Liver (tissue), 9 donors: Measurements from ENCODE around the gene ABTB2. TPM values are rescaled to one million over a fixed set of nuclear protein-coding genes. Genes with fewer than 3 reads are reported as not detected.

Experiments
- DNase-seq: peaks from one replicate; pipeline ENCODE4 v3.0.0-alpha.2; 2017; ENCODE audit warnings: low spot score
- H3K27ac ChIP-seq, 2 donors: one replicate each; pipeline ENCODE4 v1.7.0; 2013; ENCODE audit warnings: inconsistent platforms in 2 of 2, low read length in 2 of 2, control low read depth in 1 of 2, low read depth in 1 of 2, mild to moderate bottlenecking in 1 of 2
- H3K27me3 ChIP-seq, 4 donors: one replicate each; pipeline versions ENCODE4 v1.6.1 to v1.7.0; 2013; ENCODE audit warnings: low read length in 3 of 4, inconsistent platforms in 1 of 4, mild to moderate bottlenecking in 1 of 4, moderate library complexity in 1 of 4; ENCODE audit not compliant: control insufficient read depth in 4 of 4, insufficient read depth in 4 of 4
- H3K36me3 ChIP-seq, 4 donors: one replicate each; pipeline versions ENCODE4 v1.6.1 to v1.7.0; 2013; ENCODE audit warnings: low read length in 3 of 4, mild to moderate bottlenecking in 3 of 4, low read depth in 1 of 4, moderate library complexity in 1 of 4; ENCODE audit not compliant: control insufficient read depth in 4 of 4, insufficient read depth in 3 of 4
- H3K4me1 ChIP-seq, 4 donors: one replicate each; pipeline versions ENCODE4 v1.6.1 to v1.7.0; 2013; ENCODE audit warnings: low read length in 3 of 4, mild to moderate bottlenecking in 3 of 4, moderate library complexity in 1 of 4; ENCODE audit not compliant: control insufficient read depth in 4 of 4, insufficient read depth in 4 of 4
- H3K4me3 ChIP-seq, 3 donors: one replicate each; pipeline versions ENCODE4 v1.6.1 to v1.7.0; 2013; ENCODE audit warnings: low read length in 3 of 3, control low read depth in 1 of 3, low read depth in 1 of 3, mild to moderate bottlenecking in 1 of 3
- H3K9ac ChIP-seq, 2 donors: one replicate each; pipeline ENCODE4 v1.7.0; 2013; ENCODE audit warnings: low read length in 2 of 2, mild to moderate bottlenecking in 2 of 2, moderate library complexity in 2 of 2, control low read depth in 1 of 2, low read depth in 1 of 2
- H3K9me3 ChIP-seq, 4 donors: one replicate each; pipeline versions ENCODE4 v1.6.1 to v1.7.0; 2013; ENCODE audit warnings: low read length in 3 of 4; ENCODE audit not compliant: control insufficient read depth in 4 of 4
- ATF3 ChIP-seq: IDR thresholded peaks from 2 replicates; pipeline ENCODE4 v1.6.1; 2016; ENCODE audit warnings: antibody characterized with exemption
- CTCF ChIP-seq: fragments of 150-350 bp; IDR thresholded peaks from 2 replicates; pipeline ENCODE4 v1.5.1; 2017; ENCODE audit warnings: improper control_type of control experiment, low read depth, low read length; ENCODE audit not compliant: missing input control
- EGR1 ChIP-seq, 2 donors: IDR thresholded peaks; 2 replicates each; pipeline ENCODE4 v1.6.1; 2016 to 2018; ENCODE audit warnings: antibody characterized with exemption in 2 of 2, low read depth in 2 of 2
- FOXA1 ChIP-seq: IDR thresholded peaks from 2 replicates; pipeline ENCODE4 v1.6.1; 2016; ENCODE audit warnings: antibody characterized with exemption
- GABPA ChIP-seq, 2 donors: IDR thresholded peaks in 1 of 2; conservative IDR thresholded peaks in 1 of 2; 2 replicates each; pipeline ENCODE4 v1.6.1; 2016; ENCODE audit warnings: antibody characterized with exemption in 2 of 2, mild to moderate bottlenecking in 1 of 2, moderate library complexity in 1 of 2
- HNF4A ChIP-seq, 2 donors: conservative IDR thresholded peaks; 2 replicates each; pipeline ENCODE4 v1.6.1; 2016; ENCODE audit warnings: antibody characterized with exemption in 2 of 2, mild to moderate bottlenecking in 2 of 2
- HNF4G ChIP-seq: IDR thresholded peaks from 2 replicates; pipeline ENCODE4 v1.6.1; 2016; ENCODE audit warnings: antibody characterized with exemption
- JUND ChIP-seq, 2 donors: IDR thresholded peaks; 2 replicates each; pipeline ENCODE4 v1.6.1; 2016; ENCODE audit warnings: antibody characterized with exemption in 2 of 2
- MAX ChIP-seq: IDR thresholded peaks from 2 replicates; pipeline ENCODE4 v1.6.1; 2016; ENCODE audit warnings: antibody characterized with exemption
- NR2F2 ChIP-seq: IDR thresholded peaks from 2 replicates; pipeline ENCODE4 v1.6.1; 2016; ENCODE audit warnings: antibody characterized with exemption
- RAD21 ChIP-seq, 2 donors: IDR thresholded peaks; 2 replicates each; pipeline ENCODE4 v1.6.1; 2016; ENCODE audit warnings: antibody characterized with exemption in 2 of 2, mild to moderate bottlenecking in 2 of 2
- RXRA ChIP-seq, 2 donors: IDR thresholded peaks; 2 replicates each; pipeline ENCODE4 v1.6.1; 2017 to 2018; ENCODE audit warnings: antibody characterized with exemption in 2 of 2, mild to moderate bottlenecking in 1 of 2
- SP1 ChIP-seq: IDR thresholded peaks from 2 replicates; pipeline ENCODE4 v1.6.1; 2018; ENCODE audit warnings: antibody characterized with exemption, mild to moderate bottlenecking
- TAF1 ChIP-seq: conservative IDR thresholded peaks from 2 replicates; pipeline ENCODE4 v1.6.1; 2016; ENCODE audit warnings: antibody characterized with exemption, mild to moderate bottlenecking
- YY1 ChIP-seq: IDR thresholded peaks from 2 replicates; pipeline ENCODE4 v1.6.1; 2016; ENCODE audit warnings: antibody characterized with exemption, mild to moderate bottlenecking
- ZBTB33 ChIP-seq: IDR thresholded peaks from 2 replicates; pipeline ENCODE4 v1.6.1; 2016; ENCODE audit warnings: antibody characterized with exemption
- WGBS: extraction: QIAGEN DNeasy Blood & Tissue Kit; methylation state at CpG from one replicate; pipeline ENCODE4 v1.1.7; 2013; 5-methylcytosine and 5-hydroxymethylcytosine counted together
- polyA plus RNA-seq, 2 donors: library from polyadenylated mRNA; stranded (reverse) in 1 of 2; unstranded in 1 of 2; fragments of 200-250 nt in 1 of 2; fragments of >200 nt in 1 of 2; fragmentation: Nextera tagmentation in 1 of 2; extraction: Ambion mirVana in 1 of 2; gene quantifications; one replicate each; pipeline versions ENCODE4 v1.2.1 to v1.2.3, GENCODE V29; 2013 to 2015
- total RNA-seq, 2 donors: library from RNA; depleted of rRNA; stranded (reverse); fragments of >200 nt; gene quantifications; one replicate each; pipeline ENCODE4 v1.2.3, GENCODE V29; 2014
- donor health status: healthy.
- donor health status: healthy.
- donor health status: healthy.
- donor health status: healthy.
- donor health status: healthy.

The ABTB2 gene
- total and polyA plus RNA-seq, 4 donors, result 2.4 to 8.9 (median 6.1) TPM

- Histone ChIP-seq H3K36me3 (no peaks in the 10 kb centered on the region), H3K9ac (no peak overlapping the region), H3K27ac (no peak overlapping the region), H3K4me1 (peaks cover 3 to 17% (median 8%) of the 10 kb centered on the region in 4 donors), H3K4me3 (no peak overlapping the region), H3K9me3 (no peaks in the 10 kb centered on the region), H3K27me3 (no peaks in the 10 kb centered on the region)
- TF ChIP-seq EGR1 (IDR thresholded peaks at IDR 0.05; ENCODE audit: low read depth in 2 of 2) (no peak), JUND (IDR thresholded peaks at IDR 0.05) (no peak), RXRA (IDR thresholded peaks at IDR 0.05) (no peak), CTCF (no peak), ATF3 (no peak), MAX (no peak), TAF1 (no peak), HNF4G (no peak), YY1 (no peak), ZBTB33 (no peak), NR2F2 (no peak), FOXA1 (no peak)
- no peak for DNase-seq
- 96% methylated on average over 6 of the region's 6 CpGs for WGBS
Measured at GRCh38 chr11:34276352-34276864, 81.4 kb downstream of the ABTB2 start.

- WGBS, result 96% methylated on average over 4 of the region's 4 CpGs
Measured at GRCh38 chr11:34275486-34275885, 82.3 kb downstream of the ABTB2 start.

More at GRCh38 chr11:34275486-34275885, 82.3 kb downstream of the ABTB2 start:
- H3K9me3 ChIP-seq, result no peaks in the 10 kb centered on the region
- TF ChIP-seq NR2F2, result no peak
- TF ChIP-seq RAD21 (IDR thresholded peaks at IDR 0.05), result no peak
- no peak for TF ChIP-seq EGR1 (IDR thresholded peaks at IDR 0.05; ENCODE audit: low read depth in 2 of 2)
- no peak for TF ChIP-seq TAF1
- no peak for TF ChIP-seq SP1
- TF ChIP-seq RXRA (IDR thresholded peaks at IDR 0.05), result no peak
- no peak for TF ChIP-seq MAX
- no peak for TF ChIP-seq HNF4A (conservative IDR thresholded peaks at IDR 0.05)
- TF ChIP-seq ZBTB33, result no peak
- no peak for TF ChIP-seq GABPA (IDR thresholded peaks at IDR 0.05 in 1 of 2, conservative IDR thresholded peaks at IDR 0.05 in 1 of 2)
- DNase-seq, result no peak
- H3K4me1 ChIP-seq, result peaks cover 3 to 17% (median 8%) of the 10 kb centered on the region in 4 donors
- H3K9ac ChIP-seq, result no peak overlapping the region
- no peak overlapping the region for H3K4me3 ChIP-seq
- H3K27ac ChIP-seq, result no peak overlapping the region
- H3K36me3 ChIP-seq, result no peaks in the 10 kb centered on the region
- H3K27me3 ChIP-seq, result no peaks in the 10 kb centered on the region
